ENCODE results near the gene HSBP1L1. TPM values are rescaled to one million over a fixed set of nuclear protein-coding genes. Genes with fewer than 3 reads are reported as not detected.

The HSBP1L1 gene
- total and polyA plus RNA-seq, 2 donors (not counting 3 experiments of a cell fraction or from before 2014, with no cell fraction given), result 5.2 to 7.1 TPM

- intact Hi-C loops (cut with micrococcal nuclease), result no loop called here
- ChIA-PET CTCF (no interaction called here), POLR2A (no interaction called here)
- dilution Hi-C loops (cut with MboI; ENCODE audit: extremely low pct_ligation_motif_present, low sequenced_read_pairs), result no loop called here
- Histone ChIP-seq H3K4me3 (replicated peaks in 1 of 3; ENCODE audit: insufficient read depth in 1 of 3, low read depth in 1 of 3, low read length in 3 of 3) (no peak overlapping the region), H3K4me2 (ENCODE audit: insufficient read depth, low read length) (no peak overlapping the region), H3K79me2 (ENCODE audit: control insufficient read depth, insufficient read depth, low read length) (peaks cover 31% of the 10 kb centered on the region), H3K27me3 (ENCODE audit: control insufficient read depth in 2 of 2, insufficient read depth in 2 of 2, low read length in 2 of 2) (no peaks in the 10 kb centered on the region), H2AFZ (ENCODE audit: low read depth, low read length) (no peak overlapping the region), H4K20me1 (replicated peaks; ENCODE audit: control insufficient read depth, extremely low read depth, insufficient read depth, low read length) (no peaks in the 10 kb centered on the region), H3K9me1 (replicated peaks; ENCODE audit: control insufficient read depth, extremely low read depth, insufficient read depth, low read length) (no peaks in the 10 kb centered on the region), H3K9me3 (replicated peaks; ENCODE audit: control insufficient read depth, insufficient read depth, low read length) (no peaks in the 10 kb centered on the region), H3K4me1 (ENCODE audit: control insufficient read depth, extremely low read depth, insufficient read depth, low read length) (no peaks in the 10 kb centered on the region), H3K27ac (ENCODE audit: insufficient read depth, low read depth, low read length) (no peak overlapping the region), H3K36me3 (ENCODE audit: control insufficient read depth in 2 of 2, extremely low read depth in 1 of 2, insufficient read depth in 2 of 2, low read length in 2 of 2) (peaks cover 0 to 16% of the 10 kb centered on the region in 2 experiments), H3K9ac (replicated peaks; ENCODE audit: extremely low read depth, insufficient read depth, low read length) (no peak overlapping the region)
- TF ChIP-seq CTCF (IDR thresholded peaks at IDR 0.05; ENCODE audit: extremely low read depth in 1 of 2, insufficient read depth in 1 of 2, low read depth in 1 of 2, low read length in 2 of 2) (no peak), JUN (IDR thresholded peaks at IDR 0.05; ENCODE audit: borderline replicate concordance, insufficient read depth, insufficient read length, low read depth) (no peak), POLR2AphosphoS5 (IDR thresholded peaks at IDR 0.05; ENCODE audit: insufficient read depth, low read depth, low read length) (no peak), MYC (IDR thresholded peaks at IDR 0.05; ENCODE audit: low read depth, low read length) (no peak), FOS (IDR thresholded peaks at IDR 0.05; ENCODE audit: borderline replicate concordance, insufficient read depth, low read length) (no peak), POLR2A (IDR thresholded peaks at IDR 0.05; ENCODE audit: low read depth, low read length) (no peak), GATA2 (IDR thresholded peaks at IDR 0.05; ENCODE audit: insufficient read depth, insufficient read length, low read depth, low read length) (no peak), MAX (IDR thresholded peaks at IDR 0.05; ENCODE audit: insufficient read depth, insufficient read length) (no peak), EZH2 (IDR thresholded peaks at IDR 0.05; ENCODE audit: borderline replicate concordance, low read depth, low read length, severe bottlenecking) (no peak)
- FAIRE-seq, result no peak
- no peak for DNase-seq (ENCODE audit: low read depth, low spot score)
- no TSS peak for BruUV-seq (replicated peaks)
These were observed 6.9 kb downstream of the HSBP1L1 start for GRCh38 chr18:79971211-79971952.
